ENCODE measurements around the gene RCAN1.

GRCh38 chr21:34583926-34584563 lies 30.9 kb downstream of the RCAN1 start:
- TF ChIP-seq CTCF (IDR thresholded peaks at IDR 0.05; ENCODE audit: low read depth, low read length) (no peak), EZH2phosphoT487 (IDR thresholded peaks at IDR 0.05; ENCODE audit: low read depth) (no peak)

Measured in OCI-LY3 (cell line).